ENCODE data around the gene DCAF8L1. TPM values are rescaled to one million over a fixed set of nuclear protein-coding genes. Genes with fewer than 3 reads are reported as not detected.

DCAF8L1 gene
- total RNA-seq, 1 experiment from 2014 or later = not detected

- Mint-ChIP-seq H3K4me3 (no peak overlapping the region), H3K9me3 (peaks cover 27 to 36% of the 10 kb centered on the region in 2 experiments), H3K4me1 (no peaks in the 10 kb centered on the region), H3K27ac (no peak overlapping the region), H3K36me3 (ENCODE audit: insufficient read depth in 1 of 3, low read depth in 3 of 3) (no peaks in the 10 kb centered on the region; a peak in 2 of 7 replicates), H3K27me3 (ENCODE audit: low read depth) (peaks cover 3% of the 10 kb centered on the region; the same call in 1 of the 2 replicates)
- H4K5ac ChIP-seq (ENCODE audit: insufficient read length, low read depth, low read length) = no peak overlapping the region
- H3K9me3 ChIP-seq (ENCODE audit: control insufficient read depth, low read depth, low read length) = peaks cover 13% of the 10 kb centered on the region
- H2AK5ac ChIP-seq (ENCODE audit: insufficient read length, low read length) = no peak overlapping the region
- no peak overlapping the region for H3K27ac ChIP-seq (ENCODE audit: insufficient read length, low read depth, low read length)
- no peak overlapping the region for H2BK15ac ChIP-seq (ENCODE audit: low read depth, low read length)
- no peaks in the 10 kb centered on the region for H4K20me1 ChIP-seq (ENCODE audit: control insufficient read depth, insufficient read depth, insufficient read length)
- no peaks in the 10 kb centered on the region for H3K23me2 ChIP-seq (ENCODE audit: insufficient read length, low read depth, low read length, poor library complexity, severe bottlenecking)
- H3K4me1 ChIP-seq (ENCODE audit: insufficient read depth, low read length) = no peaks in the 10 kb centered on the region
- H3K18ac ChIP-seq (ENCODE audit: insufficient read length, low read depth, low read length) = no peak overlapping the region
- H3K79me2 ChIP-seq (ENCODE audit: insufficient read depth, low read length) = no peaks in the 10 kb centered on the region
- H3K23ac ChIP-seq (ENCODE audit: insufficient read length, low read depth, low read length) = no peak overlapping the region
- H4K91ac ChIP-seq (ENCODE audit: insufficient read length, low read depth, low read length) = no peak overlapping the region
- no peak overlapping the region for H3K56ac ChIP-seq (ENCODE audit: insufficient read length, low read depth, low read length)
- no peak overlapping the region for H3K4me2 ChIP-seq (ENCODE audit: insufficient read depth, insufficient read length, low read length)
- H3T11ph ChIP-seq (ENCODE audit: low read length) = no peak overlapping the region
- no peak overlapping the region for H2BK120ac ChIP-seq (ENCODE audit: low read depth, low read length, poor library complexity, severe bottlenecking)
- H4K8ac ChIP-seq (replicated peaks; ENCODE audit: insufficient read length, low read depth, low read length) = no peak overlapping the region
- H3K27me3 ChIP-seq (ENCODE audit: insufficient read depth, low read length) = no peaks in the 10 kb centered on the region
- H2BK5ac ChIP-seq (ENCODE audit: insufficient read length, low read length) = no peak overlapping the region
- no peak for TF ChIP-seq CTCF (conservative IDR thresholded peaks at IDR 0.05)
- H2AFZ ChIP-seq (ENCODE audit: low read length) = no peak overlapping the region
- H3K9ac ChIP-seq (ENCODE audit: extremely low read depth, insufficient read length, low read length) = no peak overlapping the region
- H2BK20ac ChIP-seq (ENCODE audit: low read depth, low read length, poor library complexity, severe bottlenecking) = no peak overlapping the region
- no peak overlapping the region for H3K4ac ChIP-seq (ENCODE audit: low read depth, low read length)
- no CpG with 5 or more reads among the region's 3 CpGs for WGBS (ENCODE audit: extremely low coverage, insufficient read length, low lambda C conversion rate)
- DNase-seq = no peak
- no peak overlapping the region for H2BK12ac ChIP-seq (ENCODE audit: insufficient read length, low read depth, low read length)
- no peaks in the 10 kb centered on the region for H3K79me1 ChIP-seq (ENCODE audit: insufficient read depth, low read depth, low read length, poor library complexity, severe bottlenecking)
- H3K14ac ChIP-seq (ENCODE audit: insufficient read depth, low read length) = no peak overlapping the region
These were observed 14.9 kb upstream of the DCAF8L1 start for GRCh38 chrX:27996132-27996531.
